Psoas muscle (tissue), 8 donors: ENCODE data around the gene GCAT. TPM values are rescaled to one million over a fixed set of nuclear protein-coding genes. Genes with fewer than 3 reads are reported as not detected.

Experiments used
- ATAC-seq, 4 donors: fragments of 200-7000 bp; cut with Tn5 transposase; one replicate each; pipeline ENCODE4 v1.9.1; 2020; ENCODE audit warnings: moderate library complexity in 3 of 4, mild to moderate bottlenecking in 2 of 4
- DNase-seq, 2 donors: peaks; one replicate each; pipeline ENCODE4 v3.0.0-alpha.2; 2020
- H3K27ac ChIP-seq: fragments of 200-600 bp; one replicate; pipeline ENCODE4 v1.8.0; 2022
- H3K27me3 ChIP-seq, 3 donors: fragments of 200-600 bp in 1 of 3; one replicate each; pipeline versions ENCODE4 v1.6.1 to v1.8.0; 2013 to 2022; ENCODE audit warnings: low read length in 2 of 3, mild to moderate bottlenecking in 2 of 3, moderate library complexity in 1 of 3; ENCODE audit not compliant: insufficient read depth in 3 of 3
- H3K36me3 ChIP-seq, 2 donors: fragments of 200-600 bp in 1 of 2; one replicate each; pipeline versions ENCODE4 v1.6.1 to v1.8.0; 2013 to 2022; ENCODE audit warnings: low read depth in 1 of 2, mild to moderate bottlenecking in 1 of 2, moderate library complexity in 1 of 2; ENCODE audit not compliant: insufficient read depth in 1 of 2
- H3K4me1 ChIP-seq: fragments of 200-600 bp; one replicate; pipeline ENCODE4 v1.8.0; 2022
- H3K4me3 ChIP-seq: fragments of 200-600 bp; one replicate; pipeline ENCODE4 v1.8.0; 2022; ENCODE audit warnings: mild to moderate bottlenecking
- H3K9me3 ChIP-seq: fragments of 200-600 bp; one replicate; pipeline ENCODE4 v1.8.0; 2022
- CTCF ChIP-seq: fragments of 200-600 bp; IDR thresholded peaks from one replicate; pipeline ENCODE4 v1.8.0; 2022; ENCODE audit warnings: antibody characterized with exemption
- WGBS, 3 donors: extraction: QIAGEN DNeasy Blood & Tissue Kit; methylation state at CpG; one replicate each; pipeline versions ENCODE4 v1.1.6 to v1.1.7; 2013; 5-methylcytosine and 5-hydroxymethylcytosine counted together
- intact Hi-C, 2 donors: fragments of 100-400 bp; cut with DNase I; formaldehyde crosslinking; loops; one replicate each; pipeline versions ENCODE4 v1.11.0 to v1.14.2; 2022
- long read RNA-seq, 2 donors: library from polyadenylated mRNA; unstranded; transcript quantifications; one replicate each; pipeline ENCODE4 v2.0.0, GENCODE V29; 2021
- polyA plus RNA-seq, 3 donors: library from polyadenylated mRNA; stranded (reverse); fragments of 200-250 nt; gene quantifications; one replicate each; pipeline ENCODE4 v1.2.3, GENCODE V29; 2013
- total RNA-seq, 4 donors: library from RNA; stranded (reverse); fragmentation: NEBNext Ultra II Directional in 2 of 4; extraction: Animal tissue kit (Norgen Biotek cat#: 25700) in 2 of 4; gene quantifications; one replicate each; pipeline versions ENCODE4 v1.2.1 to v1.2.4, GENCODE V29; 2021 to 2023
- donor health status: healthy with polysubstance abuse.
- donor health status: DM: no; HTN: no; CAD: no; lungs with moderate emphysema.
- donor health status: Bipolar disorder and iron deficiency.
- donor health status: healthy.
- donor health status: DM: yes; HTN: yes; CAD: no.
- donor health status: DM: no; HTN: no; CAD: no.
- donor health status: DM: no; HTN: no; CAD: no.
- donor health status: DM: yes; HTN: yes; CAD: no.

The GCAT gene
- total RNA-seq = 10 to 100 TPM in 1 of 4 donors, 1 to 10 TPM in 3; 7.7 to 19.2 (median 9.3) TPM
- 1 to 10 TPM; 5.4 to 8.3 (median 7.8) TPM for polyA plus RNA-seq
- long read RNA-seq, donor 1, partial matches to known transcripts = 3 of 9 reads
- long read RNA-seq, donor 1, other reads (novel, unspliced or antisense) = 2 of 9 reads
- long read RNA-seq, donor 2, transcript GCAT-201 (9 exons, 1,497 nt) = major isoform, 8 of 18 reads
- long read RNA-seq, donor 2, partial matches to known transcripts = 9 of 18 reads
- long read RNA-seq, donor 2, other reads (novel, unspliced or antisense) = 1 of 18 reads

DNA sequence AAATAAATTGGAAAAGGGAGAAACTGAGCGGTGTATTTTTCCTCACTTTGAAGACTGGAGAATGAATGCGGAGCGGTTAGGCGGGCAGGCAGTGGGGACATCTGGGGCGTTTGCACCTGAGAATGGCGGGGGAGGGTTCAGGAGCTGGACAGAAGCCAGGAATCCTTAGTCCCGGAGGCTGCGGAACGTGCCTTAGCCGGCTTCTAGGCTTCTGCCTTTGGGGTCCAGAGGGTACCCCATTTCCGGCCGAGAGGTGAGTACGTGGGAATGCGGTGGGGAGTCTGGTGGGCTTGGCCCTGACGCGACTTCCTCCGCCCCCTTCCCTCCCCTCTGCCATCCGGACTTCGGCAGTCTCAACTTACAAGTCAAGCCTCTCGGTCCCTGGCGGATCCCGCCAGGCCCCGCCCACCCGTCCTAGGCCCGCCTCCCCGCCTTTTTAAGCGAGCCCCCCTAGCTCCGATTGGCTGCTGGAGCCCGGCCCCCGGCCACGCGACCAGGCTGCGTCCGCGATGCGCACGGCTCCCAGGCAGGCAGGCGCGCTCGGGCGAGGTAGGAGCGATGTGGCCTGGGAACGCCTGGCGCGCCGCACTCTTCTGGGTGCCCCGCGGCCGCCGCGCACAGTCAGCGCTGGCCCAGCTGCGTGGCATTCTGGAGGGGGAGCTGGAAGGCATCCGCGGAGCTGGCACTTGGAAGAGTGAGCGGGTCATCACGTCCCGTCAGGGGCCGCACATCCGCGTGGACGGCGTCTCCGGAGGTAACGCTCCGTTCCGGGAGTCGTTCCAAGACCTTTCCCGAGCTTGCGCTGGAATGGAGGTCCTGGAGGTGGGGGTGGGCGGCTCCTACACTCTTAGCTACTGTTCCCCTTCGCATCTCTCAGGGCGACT, at the start of gene GCAT:
Gene GCAT, plus strand, starts transcription at position 525 of the 884 bp plus-strand sequence. Its CDS starts 34 bp downstream, at position 559.
- DNase-seq (peak; percentile 96 to 97), ATAC-seq (peak; percentile 87 to 91 (median 88))
- intact Hi-C loops = no loop called here
- Histone ChIP-seq H3K4me3 (peak within 1 kb of the TSS; percentile 83), H3K27ac (peak within 1 kb of the TSS; percentile 92), H3K9me3 (no peaks in the 10 kb centered on the region), H3K27me3 (no peaks in the 10 kb centered on the region), H3K4me1 (peaks cover 8% of the 10 kb centered on the region), H3K36me3 (no peaks in the 10 kb centered on the region)
- WGBS, 3 donors = 0% methylated on average over 62 to 73 of the region's 73 CpGs
- no peak for TF ChIP-seq CTCF

- no peaks in the 10 kb centered on the region for H3K4me1 ChIP-seq
- intact Hi-C loops = no loop called here
- H3K36me3 ChIP-seq = peaks cover 6 to 75% of the 10 kb centered on the region in 2 donors
- H3K9me3 ChIP-seq = no peaks in the 10 kb centered on the region
- no peak overlapping the region for H3K27ac ChIP-seq
- 81 to 88% (median 85%) methylated on average over 10 of the region's 10 CpGs for WGBS, 3 donors
- DNase-seq (no peak), ATAC-seq (no peak)
- no peak for TF ChIP-seq CTCF
- no peak overlapping the region for H3K4me3 ChIP-seq
- H3K27me3 ChIP-seq = no peaks in the 10 kb centered on the region
Observed at GRCh38 chr22:37758694-37759093, 49.0 kb upstream of the GCAT start.

DNA sequence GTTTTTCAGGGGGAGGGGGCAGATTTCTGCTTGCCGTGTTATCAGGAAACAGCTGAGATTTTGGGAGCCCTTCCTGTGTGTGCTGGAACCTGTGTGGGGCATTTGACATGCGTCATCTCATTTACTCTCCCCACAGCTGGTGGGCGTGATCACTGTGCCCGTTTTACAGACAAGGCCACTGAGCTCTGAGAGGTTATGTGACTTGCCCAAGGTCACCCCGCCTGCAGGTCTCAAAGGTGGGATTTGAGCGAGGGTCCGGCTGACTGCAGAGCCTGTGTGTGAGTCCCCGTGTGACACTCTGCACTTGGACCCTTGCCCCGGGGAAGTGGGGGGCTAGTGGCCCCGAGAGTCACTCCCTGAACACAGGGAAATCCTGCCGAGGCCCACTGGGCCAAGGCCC, 48.5 kb upstream of the GCAT start:
- Histone ChIP-seq H3K27ac (no peak overlapping the region), H3K9me3 (no peaks in the 10 kb centered on the region), H3K27me3 (no peaks in the 10 kb centered on the region), H3K4me3 (no peak overlapping the region), H3K4me1 (no peaks in the 10 kb centered on the region), H3K36me3 (peaks cover 6 to 73% of the 10 kb centered on the region in 2 donors)
- intact Hi-C loops = no loop called here
- no peak for ATAC-seq
- DNase-seq = no peak
- TF ChIP-seq CTCF = no peak
- 84 to 91% (median 88%) methylated on average over 11 of the region's 11 CpGs for WGBS, 3 donors

- H3K4me3 ChIP-seq = no peak overlapping the region
- WGBS, 3 donors = 93 to 99% (median 96%) methylated on average over 3 of the region's 3 CpGs
- ATAC-seq = no peak
- no peaks in the 10 kb centered on the region for H3K27me3 ChIP-seq
- H3K36me3 ChIP-seq = peaks cover 6 to 64% of the 10 kb centered on the region in 2 donors
- no peak for DNase-seq
- H3K27ac ChIP-seq = no peak overlapping the region
- intact Hi-C loops = no loop called here
- TF ChIP-seq CTCF = no peak
- no peaks in the 10 kb centered on the region for H3K9me3 ChIP-seq
- peaks cover 6% of the 10 kb centered on the region for H3K4me1 ChIP-seq
Observed at GRCh38 chr22:37760152-37760551, 47.6 kb upstream of the GCAT start.
